Progenitor cell of endocrine pancreas (in vitro differentiated cells): ENCODE data around the gene COL7A1. TPM values are rescaled to one million over a fixed set of nuclear protein-coding genes. Genes with fewer than 3 reads are reported as not detected.

ENCODE experiments used
- DNase-seq: peaks from one replicate; pipeline ENCODE4 v3.0.0; 2021; ENCODE audit warnings: low spot score; ENCODE audit not compliant: unreplicated experiment
- H3K27ac Mint-ChIP-seq: 2 replicates; pipeline ENCODE4 v1.8.0; 2021; ENCODE audit warnings: mild to moderate bottlenecking, moderate library complexity, mixed read lengths
- H3K27me3 Mint-ChIP-seq: 2 replicates; pipeline ENCODE4 v1.8.0; 2021; ENCODE audit warnings: mixed read lengths
- H3K36me3 Mint-ChIP-seq: 2 replicates; pipeline ENCODE4 v1.8.0; 2022; ENCODE audit warnings: mixed read lengths; ENCODE audit not compliant: insufficient read depth
- H3K4me1 Mint-ChIP-seq: 2 replicates; pipeline ENCODE4 v1.8.0; 2021; ENCODE audit warnings: low read depth, mixed read lengths
- H3K4me3 Mint-ChIP-seq: 2 replicates; pipeline ENCODE4 v1.8.0; 2021; ENCODE audit warnings: low read depth, mild to moderate bottlenecking, moderate library complexity, mixed read lengths
- H3K9me3 Mint-ChIP-seq: 2 replicates; pipeline ENCODE4 v1.8.0; 2021; ENCODE audit warnings: low read depth, mixed read lengths
- CTCF ChIP-seq: fragments of 200-600 bp; sonication (generic); IDR thresholded peaks from one replicate; pipeline ENCODE4 v1.5.0; 2021; ENCODE audit warnings: antibody characterized with exemption, mild to moderate bottlenecking; ENCODE audit not compliant: unreplicated experiment
- total RNA-seq: library from RNA; stranded (reverse); gene quantifications from 2 replicates; pipeline ENCODE4 v1.2.1, GENCODE V29; 2021

COL7A1 gene
- total RNA-seq, 1 donor from 2014 or later, result 38.4 TPM

GRCh38 chr3:48625600-48625999 lies 30.5 kb upstream of the COL7A1 start:
- Mint-ChIP-seq H3K36me3 (peaks cover 12% of the 10 kb centered on the region), H3K27ac (no peak overlapping the region), H3K4me3 (no peak overlapping the region), H3K4me1 (peaks cover 6% of the 10 kb centered on the region), H3K27me3 (no peaks in the 10 kb centered on the region), H3K9me3 (no peaks in the 10 kb centered on the region)
- DNase-seq, result no peak
- no peak for TF ChIP-seq CTCF

- Mint-ChIP-seq H3K27me3 (no peaks in the 10 kb centered on the region), H3K9me3 (no peaks in the 10 kb centered on the region), H3K27ac (no peak overlapping the region), H3K36me3 (peaks cover 10% of the 10 kb centered on the region), H3K4me3 (no peak overlapping the region), H3K4me1 (peaks cover 6% of the 10 kb centered on the region)
- no peak for DNase-seq
- TF ChIP-seq CTCF, result no peak
Measured at GRCh38 chr3:48624767-48625166, 29.6 kb upstream of the COL7A1 start.

GRCh38 chr3:48623851-48624547 lies 28.9 kb upstream of the COL7A1 start:
- no peaks in the 10 kb centered on the region for H3K9me3 Mint-ChIP-seq
- H3K4me3 Mint-ChIP-seq, result no peak overlapping the region
- DNase-seq, result no peak
- peaks cover 6% of the 10 kb centered on the region for H3K36me3 Mint-ChIP-seq
- H3K27ac Mint-ChIP-seq, result peak overlapping the region; percentile 18
- H3K4me1 Mint-ChIP-seq, result peaks cover 6% of the 10 kb centered on the region
- TF ChIP-seq CTCF, result no peak
- no peaks in the 10 kb centered on the region for H3K27me3 Mint-ChIP-seq

- Mint-ChIP-seq H3K4me1 (peaks cover 6% of the 10 kb centered on the region), H3K4me3 (no peak within 1 kb of the TSS), H3K9me3 (peaks cover 7% of the 10 kb centered on the region), H3K27ac (no peak within 1 kb of the TSS), H3K27me3 (no peaks in the 10 kb centered on the region), H3K36me3 (peaks cover 13% of the 10 kb centered on the region)
- no peak for TF ChIP-seq CTCF
- no peak for DNase-seq
Measured at GRCh38 chr3:48621461-48621869, 26.3 kb upstream of the COL7A1 start, which contains the start of gene TMEM89. TMEM89 (minus strand) TSS chr3:48621769; CDS start chr3:48621756, 13 bp downstream.

GRCh38 chr3:48619541-48620524 lies 24.7 kb upstream of the COL7A1 start:
- no peak for TF ChIP-seq CTCF
- no peak overlapping the region for H3K4me3 Mint-ChIP-seq
- no peaks in the 10 kb centered on the region for H3K27me3 Mint-ChIP-seq
- peaks cover 14% of the 10 kb centered on the region for H3K36me3 Mint-ChIP-seq
- peaks cover 6% of the 10 kb centered on the region for H3K4me1 Mint-ChIP-seq
- H3K9me3 Mint-ChIP-seq, result peaks cover 7% of the 10 kb centered on the region
- H3K27ac Mint-ChIP-seq, result no peak overlapping the region
- no peak for DNase-seq
